ENCODE data around the gene RFTN1. TPM values are rescaled to one million over a fixed set of nuclear protein-coding genes. Genes with fewer than 3 reads are reported as not detected.

The RFTN1 gene
- total and polyA plus RNA-seq, 2 donors (not counting 1 experiment from before 2014, with no cell fraction given): 35.1 to 35.5 TPM

DNA sequence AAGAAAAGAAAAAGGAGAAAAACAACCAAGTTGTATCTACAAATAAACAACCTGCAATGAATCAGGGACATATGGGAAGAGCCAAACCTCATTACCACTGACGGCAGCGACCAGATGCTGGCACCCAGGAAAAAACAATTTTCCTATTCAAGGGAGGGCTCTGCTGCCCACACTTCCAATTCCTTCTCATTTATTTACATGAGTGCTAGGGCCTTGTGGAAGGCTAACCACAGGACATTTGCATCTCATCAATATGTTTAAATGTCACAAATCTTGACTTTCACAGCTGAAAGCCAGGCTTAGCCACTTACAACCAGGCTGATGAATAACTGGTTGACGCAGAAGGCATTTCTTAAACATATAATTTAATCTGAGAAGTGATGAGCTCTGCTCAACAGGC is 36.0 kb downstream of the RFTN1 start:
- Histone ChIP-seq H3K27me3 (ENCODE audit: control insufficient read depth, insufficient read depth, low read length) (no peaks in the 10 kb centered on the region), H3K4me2 (ENCODE audit: extremely low read depth, insufficient read depth, low read length) (no peak overlapping the region), H3K36me3 (ENCODE audit: control insufficient read depth, insufficient read depth, low read length) (no peaks in the 10 kb centered on the region), H3K79me2 (ENCODE audit: control insufficient read depth, insufficient read depth, low read length) (no peaks in the 10 kb centered on the region), H3K27ac (ENCODE audit: insufficient read depth, low read length) (no peak overlapping the region), H4K20me1 (ENCODE audit: control insufficient read depth, extremely low read depth, insufficient read depth, low read length) (no peaks in the 10 kb centered on the region), H3K9me3 (ENCODE audit: control insufficient read depth, insufficient read depth, low read depth, low read length) (no peaks in the 10 kb centered on the region), H3K4me3 (replicated peaks in 1 of 4; ENCODE audit: control extremely low read depth in 1 of 4, insufficient read depth in 1 of 4, low read depth in 3 of 4, low read length in 4 of 4) (no peak overlapping the region), H3K4me1 (ENCODE audit: control insufficient read depth, extremely low read depth, insufficient read depth, low read length) (peaks cover 23% of the 10 kb centered on the region), H3K9ac (ENCODE audit: insufficient read depth, low read length) (no peak overlapping the region), H2AFZ (ENCODE audit: low read length) (no peak overlapping the region)
- peak; percentile 47 to 73 for DNase-seq (ENCODE audit: low read depth in 2 of 2)
- TF ChIP-seq EZH2 (IDR thresholded peaks at IDR 0.05; ENCODE audit: low read length, missing control alignments): no peak
- TF ChIP-seq, protein P1, sequence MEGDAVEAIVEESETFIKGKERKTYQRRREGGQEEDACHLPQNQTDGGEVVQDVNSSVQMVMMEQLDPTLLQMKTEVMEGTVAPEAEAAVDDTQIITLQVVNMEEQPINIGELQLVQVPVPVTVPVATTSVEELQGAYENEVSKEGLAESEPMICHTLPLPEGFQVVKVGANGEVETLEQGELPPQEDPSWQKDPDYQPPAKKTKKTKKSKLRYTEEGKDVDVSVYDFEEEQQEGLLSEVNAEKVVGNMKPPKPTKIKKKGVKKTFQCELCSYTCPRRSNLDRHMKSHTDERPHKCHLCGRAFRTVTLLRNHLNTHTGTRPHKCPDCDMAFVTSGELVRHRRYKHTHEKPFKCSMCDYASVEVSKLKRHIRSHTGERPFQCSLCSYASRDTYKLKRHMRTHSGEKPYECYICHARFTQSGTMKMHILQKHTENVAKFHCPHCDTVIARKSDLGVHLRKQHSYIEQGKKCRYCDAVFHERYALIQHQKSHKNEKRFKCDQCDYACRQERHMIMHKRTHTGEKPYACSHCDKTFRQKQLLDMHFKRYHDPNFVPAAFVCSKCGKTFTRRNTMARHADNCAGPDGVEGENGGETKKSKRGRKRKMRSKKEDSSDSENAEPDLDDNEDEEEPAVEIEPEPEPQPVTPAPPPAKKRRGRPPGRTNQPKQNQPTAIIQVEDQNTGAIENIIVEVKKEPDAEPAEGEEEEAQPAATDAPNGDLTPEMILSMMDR (conservative IDR thresholded peaks at IDR 0.05 in 1 of 2, IDR thresholded peaks at IDR 0.05 in 1 of 2; ENCODE audit: low read depth in 1 of 2, low read length in 2 of 2): no peak

DNA sequence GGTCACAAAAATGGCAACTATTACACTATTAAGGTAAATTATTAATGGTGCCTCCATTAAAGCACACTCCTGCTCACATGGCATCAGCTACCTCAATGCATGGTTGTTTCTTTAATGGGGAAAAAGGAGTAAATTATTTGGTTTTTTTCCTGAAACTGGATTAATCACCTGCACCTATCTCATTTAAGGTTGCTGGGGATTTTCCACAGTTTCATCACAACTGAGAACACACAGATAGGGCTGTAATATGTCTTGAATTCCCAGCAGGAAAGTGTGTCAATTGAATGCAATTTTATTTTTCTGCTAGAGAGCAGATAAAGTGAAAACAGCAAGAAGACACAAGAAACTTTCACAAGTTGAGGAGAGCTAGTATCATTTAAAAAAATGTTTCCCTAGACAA is 36.4 kb downstream of the RFTN1 start:
- Histone ChIP-seq H4K20me1 (ENCODE audit: control insufficient read depth, extremely low read depth, insufficient read depth, low read length) (no peaks in the 10 kb centered on the region), H3K4me1 (ENCODE audit: control insufficient read depth, extremely low read depth, insufficient read depth, low read length) (peaks cover 22% of the 10 kb centered on the region), H3K4me2 (ENCODE audit: extremely low read depth, insufficient read depth, low read length) (peak overlapping the region; percentile 15), H3K36me3 (ENCODE audit: control insufficient read depth, insufficient read depth, low read length) (no peaks in the 10 kb centered on the region), H3K27me3 (ENCODE audit: control insufficient read depth, insufficient read depth, low read length) (no peaks in the 10 kb centered on the region), H3K27ac (ENCODE audit: insufficient read depth, low read length) (peak overlapping the region; percentile 51), H3K79me2 (ENCODE audit: control insufficient read depth, insufficient read depth, low read length) (no peaks in the 10 kb centered on the region), H3K4me3 (replicated peaks in 1 of 4; ENCODE audit: control extremely low read depth in 1 of 4, insufficient read depth in 1 of 4, low read depth in 3 of 4, low read length in 4 of 4) (no peak overlapping the region), H3K9me3 (ENCODE audit: control insufficient read depth, insufficient read depth, low read depth, low read length) (no peaks in the 10 kb centered on the region), H2AFZ (ENCODE audit: low read length) (no peak overlapping the region), H3K9ac (ENCODE audit: insufficient read depth, low read length) (no peak overlapping the region)
- DNase-seq (ENCODE audit: low read depth in 2 of 2): peak in 1 of 2 donors; percentile 64
- TF ChIP-seq, protein P1 (conservative IDR thresholded peaks at IDR 0.05 in 1 of 2, IDR thresholded peaks at IDR 0.05 in 1 of 2; ENCODE audit: low read depth in 1 of 2, low read length in 2 of 2): no peak
- TF ChIP-seq EZH2 (IDR thresholded peaks at IDR 0.05; ENCODE audit: low read length, missing control alignments): no peak

GRCh38 chr3:16476636-16477035 is 36.9 kb downstream of the RFTN1 start:
- Histone ChIP-seq H3K79me2 (ENCODE audit: control insufficient read depth, insufficient read depth, low read length) (no peaks in the 10 kb centered on the region), H3K27me3 (ENCODE audit: control insufficient read depth, insufficient read depth, low read length) (no peaks in the 10 kb centered on the region), H3K9me3 (ENCODE audit: control insufficient read depth, insufficient read depth, low read depth, low read length) (no peaks in the 10 kb centered on the region), H3K4me1 (ENCODE audit: control insufficient read depth, extremely low read depth, insufficient read depth, low read length) (peaks cover 18% of the 10 kb centered on the region), H4K20me1 (ENCODE audit: control insufficient read depth, extremely low read depth, insufficient read depth, low read length) (no peaks in the 10 kb centered on the region), H3K27ac (ENCODE audit: insufficient read depth, low read length) (peak overlapping the region; percentile 55), H3K4me2 (ENCODE audit: extremely low read depth, insufficient read depth, low read length) (peak overlapping the region; percentile 15), H3K9ac (ENCODE audit: insufficient read depth, low read length) (no peak overlapping the region), H3K36me3 (ENCODE audit: control insufficient read depth, insufficient read depth, low read length) (no peaks in the 10 kb centered on the region), H3K4me3 (replicated peaks in 1 of 4; ENCODE audit: control extremely low read depth in 1 of 4, insufficient read depth in 1 of 4, low read depth in 3 of 4, low read length in 4 of 4) (no peak overlapping the region), H2AFZ (ENCODE audit: low read length) (no peak overlapping the region)
- DNase-seq (ENCODE audit: low read depth in 2 of 2): peak; percentile 97 to 98
- TF ChIP-seq EZH2 (IDR thresholded peaks at IDR 0.05; ENCODE audit: low read length, missing control alignments): no peak
- TF ChIP-seq, protein P1 (conservative IDR thresholded peaks at IDR 0.05 in 1 of 2, IDR thresholded peaks at IDR 0.05 in 1 of 2; ENCODE audit: low read depth in 1 of 2, low read length in 2 of 2): no peak
